T-helper 2 cell treated with Interferon-gamma antibody and Interleukin-4, amounts not matched to agents 5 μg/mL and 100 μg/mL, for 36 hours (primary cell): ENCODE data around the gene HABP2.
A peak's percentile ranks its signal among the peaks of the same experiment; 100 is the strongest.

Experiments
- DNase-seq: peaks from one replicate; pipeline ENCODE4 v3.0.0; 2021; ENCODE audit warnings: low spot score
- H3K27ac Mint-ChIP-seq: one replicate; pipeline ENCODE4 v1.8.0; 2021; ENCODE audit warnings: mild to moderate bottlenecking, mixed read lengths
- H3K27me3 Mint-ChIP-seq: one replicate; pipeline ENCODE4 v1.8.0; 2021; ENCODE audit warnings: low read depth, mixed read lengths
- H3K36me3 Mint-ChIP-seq: one replicate; pipeline ENCODE4 v1.8.0; 2021; ENCODE audit warnings: low read depth, mixed read lengths
- H3K4me1 Mint-ChIP-seq: one replicate; pipeline ENCODE4 v1.8.0; 2021; ENCODE audit warnings: low read depth, mixed read lengths
- H3K4me3 Mint-ChIP-seq: one replicate; pipeline ENCODE4 v1.8.0; 2022; ENCODE audit warnings: mild to moderate bottlenecking, moderate library complexity, mixed read lengths
- H3K9me3 Mint-ChIP-seq: one replicate; pipeline ENCODE4 v1.8.0; 2021; ENCODE audit warnings: mixed read lengths

The HABP2 gene

GRCh38 chr10:113555245-113555644, 2.4 kb downstream of the HABP2 start:
- DNase-seq: no peak
- Mint-ChIP-seq H3K36me3 (no peaks in the 10 kb centered on the region), H3K9me3 (no peaks in the 10 kb centered on the region), H3K4me3 (no peak overlapping the region), H3K27ac (no peak overlapping the region), H3K27me3 (peaks cover 25% of the 10 kb centered on the region), H3K4me1 (no peaks in the 10 kb centered on the region)

DNA sequence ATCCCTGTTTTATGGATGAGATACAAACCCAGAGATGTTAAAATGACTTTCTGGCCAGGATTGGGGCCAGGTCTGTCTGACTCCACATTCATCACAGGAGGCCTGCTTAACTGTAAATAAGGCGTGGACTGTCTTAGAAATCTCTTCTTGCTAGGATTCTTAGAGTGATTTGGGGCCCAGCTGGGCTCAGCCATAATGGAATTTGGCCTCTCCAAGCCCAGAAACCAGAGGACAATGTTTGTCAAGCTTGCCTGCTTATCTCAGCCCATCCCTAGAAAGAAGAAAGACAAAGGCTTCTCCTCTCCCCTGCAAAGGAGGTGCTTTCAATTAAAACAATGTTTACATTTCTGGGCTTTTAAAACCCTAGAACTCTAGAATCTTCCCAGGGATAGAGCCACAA, 2.9 kb downstream of the HABP2 start:
- no peak overlapping the region for H3K4me3 Mint-ChIP-seq
- no peak overlapping the region for H3K27ac Mint-ChIP-seq
- no peak for DNase-seq
- no peaks in the 10 kb centered on the region for H3K9me3 Mint-ChIP-seq
- H3K36me3 Mint-ChIP-seq: no peaks in the 10 kb centered on the region
- peaks cover 24% of the 10 kb centered on the region for H3K27me3 Mint-ChIP-seq
- H3K4me1 Mint-ChIP-seq: no peaks in the 10 kb centered on the region

DNA sequence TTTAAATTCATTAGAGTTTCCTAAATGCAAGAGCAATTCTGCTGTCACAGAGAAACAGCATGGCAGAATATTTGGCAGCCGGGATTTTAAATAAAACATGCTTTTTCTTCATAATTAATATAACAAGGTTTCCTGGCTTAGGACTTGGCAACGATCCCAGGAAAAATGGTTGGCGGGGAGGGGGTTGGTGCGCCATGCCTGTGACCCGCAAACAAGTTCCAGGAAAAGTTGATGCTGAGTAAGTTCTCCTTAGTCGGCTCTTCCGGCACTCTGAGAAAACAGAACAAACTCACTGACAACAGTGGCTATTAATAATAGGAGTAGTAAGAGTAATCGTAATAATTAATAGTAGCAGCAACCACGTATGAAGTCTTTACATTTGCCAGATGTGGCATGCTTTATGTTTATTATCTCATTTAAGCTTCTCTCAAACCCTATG, 4.6 kb downstream of the HABP2 start:
- peaks cover 19% of the 10 kb centered on the region for H3K27me3 Mint-ChIP-seq
- no peak overlapping the region for H3K27ac Mint-ChIP-seq
- no peak overlapping the region for H3K4me3 Mint-ChIP-seq
- H3K4me1 Mint-ChIP-seq: no peaks in the 10 kb centered on the region
- H3K36me3 Mint-ChIP-seq: no peaks in the 10 kb centered on the region
- H3K9me3 Mint-ChIP-seq: no peaks in the 10 kb centered on the region
- DNase-seq: no peak

- no peak for DNase-seq
- Mint-ChIP-seq H3K9me3 (no peaks in the 10 kb centered on the region), H3K27ac (no peak overlapping the region), H3K36me3 (no peaks in the 10 kb centered on the region), H3K27me3 (peaks cover 19% of the 10 kb centered on the region), H3K4me3 (no peak overlapping the region), H3K4me1 (no peaks in the 10 kb centered on the region)
Measured at GRCh38 chr10:113557903-113558321, 5.1 kb downstream of the HABP2 start.

GRCh38 chr10:113560071-113560470, 7.2 kb downstream of the HABP2 start:
- H3K4me1 Mint-ChIP-seq: peaks cover 5% of the 10 kb centered on the region
- no peak for DNase-seq
- no peaks in the 10 kb centered on the region for H3K36me3 Mint-ChIP-seq
- H3K9me3 Mint-ChIP-seq: no peaks in the 10 kb centered on the region
- H3K27me3 Mint-ChIP-seq: peaks cover 15% of the 10 kb centered on the region
- no peak overlapping the region for H3K4me3 Mint-ChIP-seq
- H3K27ac Mint-ChIP-seq: no peak overlapping the region

DNA sequence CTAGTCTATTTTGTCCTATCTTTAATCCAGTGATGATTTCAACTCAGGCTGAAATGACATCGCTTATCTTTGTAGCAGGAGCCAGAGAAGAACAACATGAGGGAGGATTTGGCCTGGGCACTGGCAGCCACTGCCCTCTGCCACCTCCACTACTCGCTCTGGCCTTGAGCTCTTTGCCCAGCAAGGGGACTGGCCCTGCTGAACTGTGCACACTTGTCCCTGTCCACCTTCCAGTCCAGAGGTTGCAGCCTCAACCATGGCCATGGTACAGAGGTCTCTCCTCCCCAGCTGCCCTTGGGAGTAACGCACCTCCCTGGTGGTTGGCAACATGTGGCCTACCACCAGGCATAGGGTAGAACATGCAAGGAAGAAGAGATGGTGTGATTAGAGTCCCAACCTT, 8.4 kb downstream of the HABP2 start:
- no peak for DNase-seq
- no peaks in the 10 kb centered on the region for H3K9me3 Mint-ChIP-seq
- no peak overlapping the region for H3K27ac Mint-ChIP-seq
- H3K27me3 Mint-ChIP-seq: peaks cover 13% of the 10 kb centered on the region
- H3K4me1 Mint-ChIP-seq: peaks cover 5% of the 10 kb centered on the region
- H3K4me3 Mint-ChIP-seq: no peak overlapping the region
- H3K36me3 Mint-ChIP-seq: no peaks in the 10 kb centered on the region

GRCh38 chr10:113562069-113562468, 9.2 kb downstream of the HABP2 start:
- DNase-seq: no peak
- Mint-ChIP-seq H3K27me3 (peaks cover 9% of the 10 kb centered on the region), H3K27ac (no peak overlapping the region), H3K4me1 (peaks cover 5% of the 10 kb centered on the region), H3K4me3 (no peak overlapping the region), H3K36me3 (no peaks in the 10 kb centered on the region), H3K9me3 (no peaks in the 10 kb centered on the region)

DNA sequence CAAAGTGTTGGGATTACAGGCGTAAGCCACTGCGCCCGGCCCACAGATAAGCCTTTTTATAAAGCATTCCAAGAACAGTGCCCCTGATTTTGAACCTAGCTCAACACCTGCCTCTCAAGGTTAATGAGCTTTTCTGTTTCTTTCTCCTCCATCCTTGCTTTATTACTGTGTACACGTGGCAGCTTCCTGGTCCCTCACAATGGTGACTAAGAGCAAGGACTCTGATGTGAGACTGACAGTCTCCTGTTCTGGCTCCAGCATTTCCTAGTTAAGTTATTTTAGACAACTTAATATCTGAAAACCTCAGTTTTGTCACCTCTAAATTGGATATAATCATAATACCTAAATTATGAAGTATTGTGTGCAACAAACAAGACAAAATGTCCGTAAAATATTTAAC, 9.9 kb downstream of the HABP2 start:
- Mint-ChIP-seq H3K36me3 (no peaks in the 10 kb centered on the region), H3K4me1 (peaks cover 5% of the 10 kb centered on the region), H3K27me3 (peaks cover 4% of the 10 kb centered on the region), H3K4me3 (no peak overlapping the region), H3K9me3 (no peaks in the 10 kb centered on the region), H3K27ac (no peak overlapping the region)
- no peak for DNase-seq

DNA sequence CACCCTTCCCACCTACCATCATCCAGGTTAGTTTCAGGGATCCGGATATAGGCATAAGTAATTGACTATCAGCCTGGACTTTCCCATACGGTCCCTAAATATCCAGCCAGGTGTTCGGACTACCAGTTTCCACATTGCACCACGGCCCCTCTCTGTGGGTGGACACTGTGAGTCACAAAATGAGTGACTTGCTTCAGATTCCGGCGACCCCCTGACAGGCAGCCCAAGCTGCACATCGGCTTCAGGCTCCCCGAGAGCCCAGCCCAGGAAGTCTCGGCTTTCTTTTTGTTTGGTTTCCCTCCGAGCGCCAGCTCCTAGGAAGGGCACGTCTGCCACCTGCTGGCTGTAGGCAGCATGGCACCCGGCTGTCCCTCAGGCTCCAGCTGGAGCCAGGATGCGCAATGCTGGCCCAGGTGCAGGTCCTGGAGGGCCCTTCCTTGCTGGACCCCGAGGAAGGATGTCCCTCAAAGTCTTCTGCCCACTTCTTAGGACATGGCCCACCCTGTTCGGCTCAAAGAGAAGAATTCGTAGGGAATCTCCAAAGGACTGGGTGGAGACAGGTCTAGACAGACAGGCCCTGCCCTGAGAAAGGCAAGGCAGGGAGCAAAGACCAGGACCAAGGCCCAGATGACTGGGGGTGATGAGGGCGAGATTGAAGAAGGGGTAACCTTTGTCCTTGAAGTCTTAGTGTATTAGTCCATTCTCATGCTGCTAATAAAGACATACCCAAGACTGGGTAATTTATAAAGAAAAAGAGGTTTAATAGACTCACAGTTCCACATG, 10.6 kb downstream of the HABP2 start:
- Mint-ChIP-seq H3K27ac (no peak overlapping the region), H3K9me3 (no peaks in the 10 kb centered on the region)

GRCh38 chr10:113565364-113565763, 12.5 kb downstream of the HABP2 start:
- DNase-seq: no peak
- no peaks in the 10 kb centered on the region for H3K9me3 Mint-ChIP-seq
- H3K27ac Mint-ChIP-seq: no peak overlapping the region
- H3K27me3 Mint-ChIP-seq: no peaks in the 10 kb centered on the region
- H3K4me1 Mint-ChIP-seq: peaks cover 5% of the 10 kb centered on the region
- no peak overlapping the region for H3K4me3 Mint-ChIP-seq
- no peaks in the 10 kb centered on the region for H3K36me3 Mint-ChIP-seq

More for the DNA sequence above, 10.6 kb downstream of the HABP2 start:
- peaks cover 5% of the 10 kb centered on the region for H3K4me1 Mint-ChIP-seq
- no peaks in the 10 kb centered on the region for H3K36me3 Mint-ChIP-seq
- peak; percentile 57 for DNase-seq
- no peaks in the 10 kb centered on the region for H3K27me3 Mint-ChIP-seq
- peak overlapping the region; percentile 77 for H3K4me3 Mint-ChIP-seq

GRCh38 chr10:113566888-113567287, 14.0 kb downstream of the HABP2 start:
- Mint-ChIP-seq H3K27me3 (no peaks in the 10 kb centered on the region), H3K4me3 (no peak overlapping the region), H3K9me3 (no peaks in the 10 kb centered on the region), H3K27ac (no peak overlapping the region), H3K4me1 (peaks cover 5% of the 10 kb centered on the region), H3K36me3 (no peaks in the 10 kb centered on the region)
- DNase-seq: no peak

DNA sequence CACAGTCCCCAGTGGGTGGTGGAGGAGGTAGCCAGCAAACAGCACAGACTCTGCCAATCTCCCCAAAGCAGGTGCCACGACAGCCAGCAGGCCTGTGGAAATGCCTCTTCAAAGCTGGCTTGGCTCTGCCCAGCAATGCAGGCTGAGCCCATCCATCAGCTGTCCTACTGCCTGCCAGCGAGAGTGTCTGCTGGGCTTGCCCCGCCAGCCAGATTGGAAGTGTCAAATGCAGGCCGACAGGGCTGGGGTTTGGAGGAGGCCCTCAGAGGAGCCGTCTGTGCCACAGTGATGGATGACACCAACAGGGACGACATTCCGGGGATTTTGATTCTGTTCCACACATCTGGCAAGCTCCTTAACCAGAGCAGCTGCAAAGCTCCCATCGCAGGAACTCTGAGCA, 16.7 kb downstream of the HABP2 start:
- no peaks in the 10 kb centered on the region for H3K9me3 Mint-ChIP-seq
- H3K4me3 Mint-ChIP-seq: no peak overlapping the region
- no peaks in the 10 kb centered on the region for H3K4me1 Mint-ChIP-seq
- DNase-seq: no peak
- H3K27ac Mint-ChIP-seq: no peak overlapping the region
- no peaks in the 10 kb centered on the region for H3K27me3 Mint-ChIP-seq
- no peaks in the 10 kb centered on the region for H3K36me3 Mint-ChIP-seq

- Mint-ChIP-seq H3K9me3 (no peaks in the 10 kb centered on the region), H3K27me3 (no peaks in the 10 kb centered on the region), H3K36me3 (no peaks in the 10 kb centered on the region), H3K27ac (no peak overlapping the region), H3K4me3 (no peak overlapping the region), H3K4me1 (no peaks in the 10 kb centered on the region)
- no peak for DNase-seq
Measured at GRCh38 chr10:113572520-113573290, 19.9 kb downstream of the HABP2 start.

DNA sequence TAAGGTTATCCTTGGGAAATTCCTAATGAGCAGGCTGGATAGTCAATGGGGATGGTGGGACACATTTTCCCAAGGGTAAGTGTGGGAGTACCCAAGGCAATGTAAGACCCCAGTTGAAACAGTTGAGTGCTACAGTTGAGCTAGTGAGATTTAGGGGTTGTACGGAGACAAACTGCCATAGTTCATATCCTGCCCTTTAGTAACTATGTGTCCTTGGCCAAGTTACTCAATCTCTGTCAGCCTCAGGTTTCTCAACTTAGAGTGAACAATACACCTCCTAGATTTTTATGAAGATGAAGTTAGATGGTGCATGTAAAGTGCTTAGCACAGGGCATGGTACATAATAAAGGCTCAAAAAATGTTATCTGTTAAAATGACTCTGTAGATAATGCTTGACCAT, 20.5 kb downstream of the HABP2 start:
- Mint-ChIP-seq H3K4me3 (no peak overlapping the region), H3K27me3 (no peaks in the 10 kb centered on the region), H3K27ac (no peak overlapping the region)

More for the DNA sequence above, 20.5 kb downstream of the HABP2 start:
- no peaks in the 10 kb centered on the region for H3K9me3 Mint-ChIP-seq
- H3K36me3 Mint-ChIP-seq: no peaks in the 10 kb centered on the region
- no peaks in the 10 kb centered on the region for H3K4me1 Mint-ChIP-seq
- DNase-seq: no peak
